SU-DHL-6 (cell line): ENCODE results near the gene ELOVL6.
"Not testable (repeated sequence)": the region's sequence is repeated elsewhere in the genome, so short reads cannot be mapped to it uniquely, and the experiment has no call there.

ENCODE experiments used
- CTCF ChIP-seq: fragments of 200-600 bp; sonication (generic); IDR thresholded peaks from one replicate; pipeline ENCODE4 v1.5.1; 2017; ENCODE audit warnings: antibody characterized with exemption, mild to moderate bottlenecking, low read length, moderate library complexity; ENCODE audit not compliant: insufficient read depth, poor library complexity, severe bottlenecking
- EZH2phosphoT487 ChIP-seq: fragments of 200-600 bp; sonication (generic), shearing (Covaris generic); conservative IDR thresholded peaks from 2 replicates; pipeline ENCODE4 v1.6.1; 2018; ENCODE audit warnings: mild to moderate bottlenecking, antibody characterized with exemption, low read length, moderate library complexity, mixed read lengths

- TF ChIP-seq CTCF, EZH2phosphoT487: not testable (repeated sequence)
Measured at GRCh38 chr4:110078148-110078547, 120.3 kb downstream of the ELOVL6 start.
